PC-9 (cell line): ENCODE measurements around the gene CPNE4. TPM values are rescaled to one million over a fixed set of nuclear protein-coding genes. Genes with fewer than 3 reads are reported as not detected.
A peak's percentile ranks its signal among the peaks of the same experiment; 100 is the strongest.

Source experiments
- BruUV-seq: library from RNA; stranded (reverse); fragments of 400-500 nt; replicated peaks from 2 replicates; lab custom pipeline; 2021; lab: Mats Ljungman, UMichigan
- CTCF ChIA-PET: fragments of 300-600 bp; sonication (Branson Sonifier 250); formaldehyde crosslinking; loops from one replicate; lab custom pipeline; 2022; ENCODE audit warnings: antibody characterized with exemption; lab: Charles Lee
- POLR2A ChIA-PET: fragments of 300-600 bp; sonication (Branson Sonifier 250); formaldehyde crosslinking; loops from one replicate; lab custom pipeline; 2022; ENCODE audit warnings: antibody characterized with exemption; ENCODE audit not compliant: unreplicated experiment; lab: Charles Lee
- DNase-seq, 2 experiments: peaks; one replicate each; pipeline versions ENCODE4 v3.0.0 to v3.0.0-alpha.2; 2015 to 2022; ENCODE audit warnings: mixed read lengths in 1 of 2
- H2AFZ ChIP-seq: fragments of 200-600 bp; sonication (generic); 2 replicates; pipeline ENCODE4 v1.8.1; 2017; ENCODE audit warnings: antibody characterized with exemption
- H3F3A ChIP-seq: fragments of 200-600 bp; sonication (generic); 2 replicates; pipeline ENCODE4 v1.8.1; 2017; ENCODE audit warnings: antibody characterized with exemption, mild to moderate bottlenecking, low read depth; ENCODE audit not compliant: insufficient read depth
- H3K27ac ChIP-seq: fragments of 200-600 bp; sonication (generic); 2 replicates; pipeline ENCODE4 v1.6.1; 2016; ENCODE audit warnings: mixed run types
- H3K27me3 ChIP-seq: fragments of 200-600 bp; sonication (generic); 2 replicates; pipeline ENCODE4 v1.6.1; 2016; ENCODE audit warnings: low read depth, mixed run types; ENCODE audit not compliant: insufficient read depth
- H3K36me3 ChIP-seq: fragments of 200-600 bp; sonication (generic); 2 replicates; pipeline ENCODE4 v1.6.1; 2016; ENCODE audit warnings: low read depth, mixed run types
- H3K4me1 ChIP-seq: fragments of 200-600 bp; sonication (generic); replicated peaks from 2 replicates; pipeline ENCODE4 v1.6.1; 2016; ENCODE audit warnings: mixed run types; ENCODE audit not compliant: insufficient read depth
- H3K4me2 ChIP-seq: fragments of 200-600 bp; sonication (generic); 2 replicates; pipeline ENCODE4 v1.6.1; 2017; ENCODE audit warnings: mixed run types
- H3K4me3 ChIP-seq: fragments of 200-600 bp; sonication (generic); 2 replicates; pipeline ENCODE4 v1.6.1; 2016; ENCODE audit warnings: mixed run types
- H3K79me2 ChIP-seq: fragments of 200-600 bp; sonication (generic); 2 replicates; pipeline ENCODE4 v1.6.1; 2017; ENCODE audit warnings: low read depth, mixed run types
- H3K9me2 ChIP-seq: fragments of 200-600 bp; sonication (generic); 2 replicates; pipeline ENCODE4 v1.8.1; 2017; ENCODE audit warnings: mild to moderate bottlenecking; ENCODE audit not compliant: insufficient read depth
- H3K9me3 ChIP-seq: fragments of 200-600 bp; sonication (generic); 2 replicates; pipeline ENCODE4 v1.8.1; 2016; ENCODE audit warnings: low read depth; ENCODE audit not compliant: insufficient read depth
- H4K20me1 ChIP-seq: fragments of 200-600 bp; sonication (generic); 2 replicates; pipeline ENCODE4 v1.8.1; 2017; ENCODE audit not compliant: insufficient read depth
- CTCF ChIP-seq: fragments of 200-600 bp; sonication (generic); conservative IDR thresholded peaks from 2 replicates; pipeline ENCODE4 v1.6.1; 2017; ENCODE audit warnings: mixed run types, antibody characterized with exemption, mild to moderate bottlenecking, moderate library complexity
- EZH2 ChIP-seq: fragments of 200-600 bp; sonication (generic); IDR thresholded peaks from 2 replicates; pipeline ENCODE4 v1.8.0; 2017; ENCODE audit warnings: antibody characterized with exemption, low read depth
- intact Hi-C: fragments of 100-400 bp; cut with micrococcal nuclease; formaldehyde crosslinking; loops from one replicate; pipeline ENCODE4 v1.10.0; 2022; ENCODE audit not compliant: unreplicated experiment
- total RNA-seq: library from RNA; stranded (reverse); gene quantifications from 2 replicates; pipeline ENCODE4 v1.2.3, GENCODE V29; 2021

CPNE4 gene
- total RNA-seq, 1 experiment from 2014 or later: 0.22 TPM

DNA sequence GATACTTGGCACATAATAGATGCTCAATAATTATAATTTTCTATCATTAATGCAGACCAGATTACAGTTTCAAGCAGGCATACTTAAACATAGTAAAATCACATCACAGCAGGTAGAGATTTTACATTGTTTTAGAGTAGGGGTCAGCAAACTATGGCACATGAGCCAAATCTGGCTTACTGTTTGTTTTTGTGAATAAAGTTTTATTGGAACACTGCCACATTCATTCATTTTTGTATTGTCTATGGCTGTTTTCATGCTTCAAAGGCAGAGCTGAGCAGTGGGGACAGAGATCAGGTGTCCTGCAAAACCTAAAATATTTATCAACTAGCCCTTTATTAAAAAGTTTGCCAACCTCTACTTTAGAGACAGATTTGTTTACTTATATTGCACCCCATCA is 342.5 kb downstream of the CPNE4 start:
- no peak for TF ChIP-seq EZH2
- TF ChIP-seq CTCF: no peak
- Histone ChIP-seq H3K9me3 (no peaks in the 10 kb centered on the region; the same call in 1 of the 2 replicates), H3K4me3 (no peak overlapping the region), H3F3A (no peaks in the 10 kb centered on the region), H3K9me2 (no peaks in the 10 kb centered on the region), H3K4me2 (no peak overlapping the region), H4K20me1 (no peaks in the 10 kb centered on the region), H3K79me2 (no peaks in the 10 kb centered on the region), H3K27me3 (no peaks in the 10 kb centered on the region), H3K36me3 (no peaks in the 10 kb centered on the region; the same call in 1 of the 2 replicates), H2AFZ (no peak overlapping the region), H3K27ac (no peak overlapping the region), H3K4me1 (peaks cover 11% of the 10 kb centered on the region)
- no peak for DNase-seq
- ChIA-PET CTCF (no interaction called here), POLR2A (no interaction called here)
- BruUV-seq: no TSS peak
- intact Hi-C loops: no loop called here

DNA sequence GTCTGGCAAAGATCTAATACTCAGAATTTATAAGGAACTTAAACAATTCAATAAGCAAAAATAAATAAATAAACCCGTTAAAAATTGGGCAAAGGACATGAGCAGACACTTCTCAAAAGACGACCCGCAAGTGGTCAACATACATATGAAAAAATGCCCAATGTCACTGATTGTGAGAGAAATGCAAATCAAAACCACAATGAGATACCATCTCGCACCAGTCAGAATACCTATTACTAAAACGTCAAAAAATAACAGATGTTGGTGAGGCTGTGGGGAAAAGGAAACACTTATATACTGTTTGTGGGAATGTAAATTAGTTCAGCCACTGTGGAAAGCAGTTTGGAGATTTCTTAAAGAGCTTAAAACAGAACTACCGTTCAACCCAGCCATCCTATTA is 344.0 kb downstream of the CPNE4 start:
- DNase-seq: no peak
- ChIA-PET CTCF (no interaction called here), POLR2A (no interaction called here)
- Histone ChIP-seq H2AFZ (no peak overlapping the region), H3K36me3 (no peaks in the 10 kb centered on the region; the same call in 1 of the 2 replicates), H3K9me3 (no peaks in the 10 kb centered on the region; the same call in 1 of the 2 replicates), H3K4me3 (no peak overlapping the region), H3K4me1 (peaks cover 11% of the 10 kb centered on the region), H3K27me3 (no peaks in the 10 kb centered on the region), H3F3A (no peaks in the 10 kb centered on the region), H3K79me2 (no peaks in the 10 kb centered on the region), H3K4me2 (no peak overlapping the region), H3K27ac (no peak overlapping the region), H3K9me2 (no peaks in the 10 kb centered on the region), H4K20me1 (no peaks in the 10 kb centered on the region)
- TF ChIP-seq CTCF (no peak), EZH2 (no peak)
- BruUV-seq: no TSS peak
- intact Hi-C loops: no loop called here

- H3K36me3 ChIP-seq: no peaks in the 10 kb centered on the region; the same call in 1 of the 2 replicates
- no peak for TF ChIP-seq CTCF
- TF ChIP-seq EZH2: no peak
- H3K27ac ChIP-seq: no peak overlapping the region
- no peak overlapping the region for H2AFZ ChIP-seq
- no peaks in the 10 kb centered on the region for H4K20me1 ChIP-seq
- intact Hi-C loops: no loop called here
- ChIA-PET POLR2A (no interaction called here), CTCF (no interaction called here)
- H3K4me2 ChIP-seq: peak overlapping the region; percentile 18; the same call in 1 of the 2 replicates
- no peaks in the 10 kb centered on the region for H3F3A ChIP-seq
- no peaks in the 10 kb centered on the region for H3K9me2 ChIP-seq
- H3K9me3 ChIP-seq: no peaks in the 10 kb centered on the region; the same call in 1 of the 2 replicates
- BruUV-seq: no TSS peak
- no peak for DNase-seq
- peaks cover 11% of the 10 kb centered on the region for H3K4me1 ChIP-seq
- no peak overlapping the region for H3K4me3 ChIP-seq
- no peaks in the 10 kb centered on the region for H3K27me3 ChIP-seq
- no peaks in the 10 kb centered on the region for H3K79me2 ChIP-seq
Measured at GRCh38 chr3:131688370-131688769, 346.4 kb downstream of the CPNE4 start.
